Activated CD4-positive, alpha-beta T cell treated with anti-CD3 and anti-CD28 coated beads, Interleukin-2, Interleukin-4, amounts not matched to agents 100 ng/mL and 50 ng/mL, durations not matched to agents 16 hours and 8 hours (primary cell): ENCODE data around the gene SEMA6D.
A peak's percentile ranks its signal among the peaks of the same experiment; 100 is the strongest.

Source experiments
- DNase-seq: peaks from one replicate; pipeline ENCODE4 v3.0.0-alpha.2; 2020; ENCODE audit warnings: low spot score

Gene SEMA6D

GRCh38 chr15:47717036-47717612, at the start of gene SEMA6D:
TSS of gene SEMA6D (plus strand) at chr15:47717505. CDS start at chr15:47759799, 42,294 bp downstream.
- no peak for DNase-seq

GRCh38 chr15:47669221-47669620, 48.1 kb upstream of the SEMA6D start:
- no peak for DNase-seq

- DNase-seq: no peak
These were observed 46.9 kb upstream of the SEMA6D start for GRCh38 chr15:47670365-47670764.

GRCh38 chr15:47673232-47673761, 44.0 kb upstream of the SEMA6D start:
- DNase-seq: no peak

- DNase-seq: no peak
These were observed 42.6 kb upstream of the SEMA6D start for GRCh38 chr15:47674586-47675232.

GRCh38 chr15:47675735-47676134, 41.6 kb upstream of the SEMA6D start:
- no peak for DNase-seq

- DNase-seq: no peak
These were observed 39.3 kb upstream of the SEMA6D start for GRCh38 chr15:47678040-47678439.

GRCh38 chr15:47682661-47683060, 34.6 kb upstream of the SEMA6D start:
- DNase-seq: no peak

GRCh38 chr15:47685141-47685870, 32.0 kb upstream of the SEMA6D start:
- DNase-seq: no peak

GRCh38 chr15:47688573-47689086, 28.7 kb upstream of the SEMA6D start:
- DNase-seq: no peak

- DNase-seq: no peak
These were observed 27.6 kb upstream of the SEMA6D start for GRCh38 chr15:47689660-47690059.

GRCh38 chr15:47691882-47692281, 25.4 kb upstream of the SEMA6D start:
- no peak for DNase-seq

- no peak for DNase-seq
These were observed 21.0 kb upstream of the SEMA6D start for GRCh38 chr15:47696351-47696750.

GRCh38 chr15:47705281-47705997, 11.9 kb upstream of the SEMA6D start:
- DNase-seq: no peak

GRCh38 chr15:47707391-47707790, 9.9 kb upstream of the SEMA6D start:
- DNase-seq: no peak

GRCh38 chr15:47708161-47708980, 8.9 kb upstream of the SEMA6D start:
- no peak for DNase-seq

- peak; percentile 16 for DNase-seq
These were observed 5.7 kb upstream of the SEMA6D start for GRCh38 chr15:47711655-47712054.

- no peak for DNase-seq
These were observed 1.9 kb upstream of the SEMA6D start for GRCh38 chr15:47715402-47715801.

GRCh38 chr15:47715856-47716445, 1.4 kb upstream of the SEMA6D start:
- DNase-seq: no peak

GRCh38 chr15:47716516-47716915, 789 bp upstream of the SEMA6D start:
- DNase-seq: no peak
